CD4-positive, alpha-beta T cell treated with Interleukin-4 for 1 hour (primary cell): Measurements from ENCODE around the gene BRPF3.

Experiments used
- DNase-seq, 2 donors: peaks; one replicate each; pipeline ENCODE4 v3.0.0-alpha.2; 2020 to 2022

The BRPF3 gene

GRCh38 chr6:36196113-36196879 lies at the start of gene BRPF3:
Gene BRPF3 (plus strand): TSS chr6:36196744. CDS start chr6:36200323, 3,579 bp downstream.
- peak; percentile 74 to 77 for DNase-seq

GRCh38 chr6:36147294-36147693 lies 49.2 kb upstream of the BRPF3 start:
- DNase-seq: no peak

- no peak for DNase-seq
Observed at GRCh38 chr6:36149476-36149875, 47.1 kb upstream of the BRPF3 start.

GRCh38 chr6:36150283-36150682 lies 46.3 kb upstream of the BRPF3 start:
- no peak for DNase-seq

GRCh38 chr6:36154286-36154685 lies 42.3 kb upstream of the BRPF3 start:
- no peak for DNase-seq

GRCh38 chr6:36155662-36156061 lies 40.9 kb upstream of the BRPF3 start:
- DNase-seq: no peak

- no peak for DNase-seq
Observed at GRCh38 chr6:36160147-36160760, 36.3 kb upstream of the BRPF3 start.

- DNase-seq: peak in 1 of 2 donors; percentile 12
Observed at GRCh38 chr6:36169023-36170007, 27.2 kb upstream of the BRPF3 start.

- DNase-seq: no peak
Observed at GRCh38 chr6:36170704-36171103, 25.8 kb upstream of the BRPF3 start.

GRCh38 chr6:36171573-36171972 lies 25.0 kb upstream of the BRPF3 start:
- DNase-seq: no peak

- no peak for DNase-seq
Observed at GRCh38 chr6:36177166-36177565, 19.4 kb upstream of the BRPF3 start.

GRCh38 chr6:36178544-36178943 lies 18.0 kb upstream of the BRPF3 start:
- DNase-seq: no peak

- no peak for DNase-seq
Observed at GRCh38 chr6:36180126-36180525, 16.4 kb upstream of the BRPF3 start.

GRCh38 chr6:36184311-36184710 lies 12.2 kb upstream of the BRPF3 start:
- DNase-seq: no peak

GRCh38 chr6:36186199-36186598 lies 10.3 kb upstream of the BRPF3 start:
- DNase-seq: no peak

GRCh38 chr6:36187446-36187845 lies 9.1 kb upstream of the BRPF3 start:
- DNase-seq: no peak

- DNase-seq: peak in 1 of 2 donors; percentile 56
Observed at GRCh38 chr6:36195471-36196112, 952 bp upstream of the BRPF3 start.

- peak; percentile 98 to 99 for DNase-seq
Observed at GRCh38 chr6:36196880-36197548, 470 bp downstream of the BRPF3 start.

- DNase-seq: no peak
Observed at GRCh38 chr6:36197739-36198221, 1.2 kb downstream of the BRPF3 start.

- DNase-seq: no peak
Observed at GRCh38 chr6:36198986-36199385, 2.4 kb downstream of the BRPF3 start.

GRCh38 chr6:36200154-36200891 lies 3.8 kb downstream of the BRPF3 start:
- DNase-seq: no peak
